ENCODE measurements around the gene KRT32.

GRCh38 chr17:41411072-41411840, 55.9 kb downstream of the KRT32 start:
- no peak for TF ChIP-seq CTCF (IDR thresholded peaks at IDR 0.05)
- no peak for TF ChIP-seq POLR2A (IDR thresholded peaks at IDR 0.05)
